Measurements from ENCODE around the gene C5orf24.

GRCh38 chr5:134844252-134844651 lies 1.5 kb upstream of the C5orf24 start:
- TF ChIP-seq CTCF (IDR thresholded peaks at IDR 0.05; ENCODE audit: low read length): no peak
- TF ChIP-seq EZH2 (optimal IDR thresholded peaks at IDR 0.05; ENCODE audit: low read depth, low read length): no peak
- TF ChIP-seq EZH2phosphoT487 (IDR thresholded peaks at IDR 0.05; ENCODE audit: low read length): no peak
